ENCODE data around the gene CCNI2.

The CCNI2 gene

DNA sequence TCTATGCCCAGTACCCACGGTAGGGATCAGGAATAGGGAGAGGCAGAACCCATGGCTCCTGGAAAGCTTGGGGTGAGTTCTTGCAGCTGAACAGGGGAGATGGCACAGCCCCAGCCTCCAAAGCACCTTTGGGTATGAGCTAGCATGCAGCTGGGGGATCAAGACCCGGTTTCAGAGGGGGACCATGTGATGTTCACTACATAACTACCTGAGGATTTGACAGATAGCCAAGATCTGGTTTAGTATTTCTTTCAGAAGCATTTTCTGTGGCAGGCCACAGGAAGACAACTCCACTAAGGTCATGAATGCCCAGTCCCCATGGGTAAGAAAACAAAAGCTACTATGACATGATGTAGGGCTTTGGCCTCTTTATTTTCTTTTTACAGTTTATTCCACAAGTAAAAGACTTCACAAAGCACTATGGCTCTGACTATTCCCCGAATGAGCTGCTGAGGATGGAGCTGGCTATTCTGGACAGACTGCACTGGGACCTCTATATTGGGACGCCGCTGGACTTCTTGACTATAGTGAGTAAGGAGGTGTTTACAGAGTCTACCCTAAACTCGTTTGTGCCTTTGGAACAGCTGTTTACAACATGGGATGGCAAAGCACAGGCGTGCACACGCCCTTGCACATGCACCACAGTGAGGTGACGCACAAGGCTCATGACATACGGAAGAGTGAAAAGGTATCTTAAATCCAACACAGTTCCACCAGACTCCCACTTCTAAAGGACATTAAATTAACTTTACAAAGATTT lies 3.4 kb downstream of the CCNI2 start:
- no peak for DNase-seq

DNA sequence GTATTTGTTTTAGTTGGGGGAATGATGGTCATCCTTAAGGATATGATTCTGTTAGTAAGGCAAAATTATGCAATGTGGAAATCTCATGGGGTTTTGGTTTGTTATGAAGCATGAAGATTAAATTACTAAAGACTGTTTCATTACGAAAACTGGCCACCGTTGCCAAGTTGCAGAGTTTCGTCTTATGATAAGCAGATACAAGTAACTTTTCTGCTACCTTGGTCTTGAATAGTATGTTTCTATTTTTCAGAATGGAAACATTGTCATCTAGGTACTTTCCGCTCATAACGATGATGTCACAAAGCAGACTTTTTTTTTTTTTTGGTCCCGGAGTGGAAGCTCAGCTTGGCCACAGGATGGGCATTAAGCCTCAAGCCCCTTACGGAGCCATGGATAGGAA lies 4.2 kb downstream of the CCNI2 start:
- peak; percentile 65 for DNase-seq

DNA sequence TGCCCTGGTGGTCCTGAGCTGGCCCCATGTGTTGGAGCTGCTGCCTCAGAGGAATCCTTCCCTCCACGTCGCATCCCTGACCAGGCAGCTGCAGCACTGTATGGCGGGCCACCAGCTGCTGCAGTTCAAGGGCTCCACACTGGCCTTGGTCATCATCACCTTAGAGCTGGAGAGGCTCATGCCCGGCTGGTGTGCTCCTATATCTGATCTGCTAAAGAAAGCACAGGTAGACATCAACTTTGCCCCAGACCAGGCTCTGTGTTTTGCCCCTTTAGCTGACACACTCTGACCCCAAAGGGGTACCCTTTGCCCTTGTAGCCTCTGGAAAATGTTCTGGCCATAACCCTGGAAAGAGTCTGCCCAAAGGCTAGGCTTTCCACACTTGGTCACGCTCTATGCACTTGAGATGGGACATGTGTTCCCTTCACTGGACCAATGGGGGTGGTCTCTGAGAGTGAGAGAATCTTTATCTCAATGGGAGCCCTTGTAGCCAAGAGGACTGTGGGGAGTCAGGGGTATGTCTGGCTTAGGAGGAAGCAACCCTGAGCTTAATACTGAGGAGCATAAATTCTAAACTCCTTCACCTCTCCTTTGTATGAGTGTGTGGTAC lies 4.8 kb downstream of the CCNI2 start:
- no peak for DNase-seq

- no peak for DNase-seq
Observed at GRCh38 chr5:132752581-132753125, 5.4 kb downstream of the CCNI2 start.

DNA sequence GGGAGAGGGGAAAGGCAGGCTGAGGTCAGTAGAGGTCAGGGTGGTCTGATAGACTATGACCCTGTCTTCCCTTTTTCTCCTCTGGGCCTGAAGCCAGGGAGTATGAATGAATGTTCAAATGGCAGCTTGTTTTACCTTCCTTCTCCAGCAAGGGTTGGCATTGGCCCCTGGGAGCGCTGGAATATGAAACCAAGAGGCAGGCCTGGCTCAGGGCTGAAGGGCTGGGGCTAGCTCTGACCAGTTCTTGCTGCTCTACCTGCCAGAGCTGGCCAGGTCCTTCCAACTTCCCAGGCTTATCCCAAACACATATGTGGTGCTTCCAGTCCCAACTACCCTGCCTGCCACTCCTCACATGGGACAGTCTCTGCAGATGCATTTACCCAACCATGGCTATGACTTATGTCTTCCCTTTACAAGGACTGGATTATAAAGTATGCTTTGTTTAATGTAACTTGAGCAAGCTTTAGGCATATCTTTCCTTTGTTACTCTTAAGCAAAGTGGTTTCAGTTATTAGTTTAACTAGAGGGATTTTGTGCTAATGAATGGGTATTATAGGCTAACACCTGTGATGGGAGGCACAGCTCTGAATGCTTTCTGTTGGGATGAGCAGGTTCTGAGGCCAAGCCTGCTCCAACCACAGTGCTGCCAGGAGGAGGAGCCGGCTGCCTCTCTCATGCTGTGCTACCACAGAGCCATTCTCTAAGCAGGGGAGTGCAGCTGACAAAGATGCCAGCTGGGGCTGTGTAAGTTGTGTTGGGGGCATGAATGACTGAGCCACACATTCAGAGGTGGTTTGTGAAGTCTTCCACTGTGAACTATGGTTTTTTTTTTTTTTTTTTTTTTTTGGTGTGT lies 6.1 kb downstream of the CCNI2 start:
- DNase-seq, result no peak

DNA sequence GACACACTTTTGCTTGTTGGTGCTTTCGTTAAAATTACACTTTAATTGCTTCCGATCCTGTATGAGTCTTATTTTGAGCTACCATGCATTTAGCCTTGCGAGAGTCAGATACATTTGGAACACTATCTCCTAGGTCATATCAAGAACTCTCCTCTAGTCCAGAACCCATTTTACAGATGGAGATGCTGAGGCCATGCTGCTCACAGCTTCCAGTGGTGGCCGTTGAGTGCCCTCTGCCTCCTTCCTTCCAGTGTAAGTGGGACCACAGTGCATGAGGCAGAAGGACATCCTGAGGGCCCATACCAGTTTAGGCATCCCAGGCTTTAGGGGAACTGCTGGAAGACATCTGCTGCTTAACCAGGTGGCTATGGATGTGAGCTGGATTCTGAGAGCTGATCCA lies 6.9 kb downstream of the CCNI2 start:
- no peak for DNase-seq

DNA sequence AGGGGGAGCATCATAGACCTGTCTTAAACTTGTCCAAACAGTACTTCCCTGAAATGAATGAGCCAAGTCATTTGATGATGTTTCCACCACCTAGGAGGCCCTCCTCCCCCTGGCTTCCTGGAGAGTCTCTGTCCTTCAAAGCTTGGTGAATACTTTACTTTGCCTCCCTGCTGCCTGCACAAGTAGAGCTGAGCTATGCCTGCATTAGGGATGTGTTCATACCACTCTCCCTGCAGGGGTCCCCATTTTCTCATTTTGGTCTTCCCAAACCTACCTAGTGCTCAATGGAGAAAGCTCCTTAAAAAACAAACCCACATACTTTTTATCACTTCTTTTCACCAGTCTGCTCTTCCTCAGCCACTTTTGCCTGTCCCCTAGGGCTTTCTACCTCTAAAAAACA lies 7.7 kb downstream of the CCNI2 start:
- DNase-seq, result peak; percentile 41

DNA sequence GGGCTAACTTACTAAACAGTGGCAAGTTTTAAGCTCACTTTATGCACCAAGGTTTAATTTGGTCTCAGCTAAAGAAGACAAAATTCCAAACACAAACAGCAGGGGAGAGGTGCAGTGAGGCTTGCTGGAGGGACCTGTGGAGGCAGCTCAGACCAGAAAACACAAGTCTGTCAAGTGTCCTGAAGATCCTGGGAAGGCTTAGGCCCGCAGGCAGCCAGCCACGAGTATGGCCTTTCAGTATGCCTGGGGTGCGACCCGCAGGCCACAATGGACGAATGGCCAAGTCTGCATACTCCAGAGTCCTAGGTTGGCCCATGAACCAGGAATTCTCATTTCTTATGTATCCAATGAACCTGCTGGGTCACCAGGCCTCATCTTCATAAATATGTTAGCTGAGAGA lies 9.3 kb downstream of the CCNI2 start:
- DNase-seq, result no peak

DNA sequence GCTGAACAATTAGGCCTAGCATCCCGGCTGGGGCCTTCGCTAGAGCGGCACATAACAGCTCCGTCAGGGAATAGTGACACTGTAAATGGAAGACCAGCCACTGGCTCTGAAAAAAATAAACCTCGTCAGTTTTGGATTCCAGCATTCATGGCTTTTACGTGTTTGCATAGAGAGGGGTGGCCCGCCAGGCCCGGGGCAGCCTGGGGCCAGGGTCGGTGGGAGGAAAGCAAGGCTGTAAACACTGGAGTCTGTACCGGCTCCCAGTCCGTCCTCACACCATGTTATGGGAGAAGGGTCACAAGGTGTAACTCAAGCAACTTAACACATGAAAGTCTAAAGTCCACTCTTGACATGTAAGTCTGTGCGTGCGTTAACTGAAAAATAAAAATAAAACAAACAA lies 11.2 kb downstream of the CCNI2 start:
- DNase-seq, result no peak

- no peak for DNase-seq
Observed at GRCh38 chr5:132759114-132760048, 12.2 kb downstream of the CCNI2 start.

DNA sequence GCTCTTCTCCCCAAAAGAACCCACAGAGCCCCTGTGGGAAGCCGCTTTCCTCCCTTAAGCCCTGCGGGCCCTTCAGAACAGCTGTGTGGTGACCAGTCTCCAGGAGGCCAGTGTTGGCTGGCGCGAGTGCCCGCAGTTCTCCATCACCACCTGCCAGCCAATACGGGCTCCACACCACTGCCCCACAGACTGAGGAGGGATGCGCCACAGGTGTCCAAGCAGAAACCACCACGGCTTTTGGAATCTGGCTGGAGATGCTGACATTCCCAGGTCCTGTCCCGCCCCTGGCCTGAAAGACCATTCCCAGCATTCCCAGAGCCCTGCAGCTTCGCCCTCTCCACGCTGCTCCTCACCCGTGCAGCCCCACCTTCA lies 12.8 kb downstream of the CCNI2 start:
- no peak for DNase-seq

- no peak for DNase-seq
Observed at GRCh38 chr5:132760601-132761317, 13.5 kb downstream of the CCNI2 start.

GRCh38 chr5:132761321-132762240 lies 14.4 kb downstream of the CCNI2 start:
- DNase-seq, result no peak

DNA sequence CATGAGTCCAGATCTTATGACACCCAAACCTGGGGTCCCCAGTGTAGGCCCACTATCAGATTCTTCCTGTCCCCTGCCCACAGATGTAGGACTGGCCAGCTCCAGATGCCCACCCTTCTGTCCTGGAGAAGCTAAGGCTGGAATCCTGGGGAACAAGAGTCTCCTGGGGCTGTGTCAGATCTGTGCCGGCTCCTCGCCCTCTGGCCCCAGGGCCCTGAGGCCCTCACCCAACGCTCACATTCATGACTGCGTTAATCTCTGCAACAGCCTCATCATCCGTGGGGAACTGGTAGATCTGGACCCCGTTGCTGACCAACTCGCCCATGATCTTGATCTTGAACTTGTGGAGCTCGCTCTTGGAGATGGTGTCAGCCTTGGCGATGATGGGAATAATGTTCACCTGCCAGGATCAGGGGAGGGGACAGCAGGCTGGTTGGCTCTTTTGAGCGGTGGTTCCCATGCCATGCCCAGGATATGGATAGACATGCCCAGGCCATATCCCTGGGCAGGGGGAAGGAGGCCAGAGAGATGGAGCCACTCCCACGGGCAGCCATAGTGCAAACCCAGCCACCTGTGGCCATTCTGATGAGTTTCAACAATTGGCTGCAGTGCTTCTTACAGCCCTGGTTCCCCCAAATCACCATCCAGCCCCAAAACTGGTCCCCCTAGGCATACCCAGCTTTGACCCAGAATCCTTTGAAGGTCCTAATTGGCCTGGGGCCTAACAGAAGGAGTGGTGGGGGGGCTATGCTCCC lies 15.2 kb downstream of the CCNI2 start:
- DNase-seq, result no peak

GRCh38 chr5:132763181-132764036 lies 16.2 kb downstream of the CCNI2 start:
- no peak for DNase-seq

DNA sequence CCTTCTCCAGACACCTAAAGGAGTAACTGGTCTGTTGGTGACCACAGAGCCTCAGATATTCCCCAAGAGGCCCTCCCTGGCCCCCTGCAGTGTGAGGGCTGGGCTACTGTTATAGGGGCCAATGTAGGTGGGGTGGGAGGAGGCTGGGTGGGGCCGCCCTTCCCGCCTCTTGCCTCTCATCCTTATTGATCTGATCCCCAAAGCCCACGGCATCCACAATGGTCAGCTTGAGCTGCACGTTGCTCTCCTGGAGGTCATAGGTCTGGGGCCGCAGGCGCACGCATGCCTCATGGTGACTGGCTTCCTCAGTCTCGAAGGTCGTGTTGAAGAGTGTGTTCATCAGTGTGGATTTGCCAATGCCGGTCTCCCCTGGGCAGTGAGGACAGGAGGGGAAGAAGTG lies 16.8 kb downstream of the CCNI2 start:
- DNase-seq, result no peak

- no peak for DNase-seq
Observed at GRCh38 chr5:132764671-132765238, 17.5 kb downstream of the CCNI2 start.
